HG02970 (cell line): Measurements from ENCODE around the gene OTOP2.
"Not testable (repeated sequence)": the region's sequence is repeated elsewhere in the genome, so short reads cannot be mapped to it uniquely, and the experiment has no call there.

Source experiments
- ATAC-seq: cut with Tn5 transposase; IDR thresholded peaks from one replicate; pipeline ENCODE4 v1.9.1; 2021; ENCODE audit warnings: mild to moderate bottlenecking, moderate library complexity, moderate number of reproducible peaks; ENCODE audit not compliant: unreplicated experiment, low FRiP score

Gene OTOP2

GRCh38 chr17:74898376-74898946, 25.6 kb upstream of the OTOP2 start:
- ATAC-seq = no peak

DNA sequence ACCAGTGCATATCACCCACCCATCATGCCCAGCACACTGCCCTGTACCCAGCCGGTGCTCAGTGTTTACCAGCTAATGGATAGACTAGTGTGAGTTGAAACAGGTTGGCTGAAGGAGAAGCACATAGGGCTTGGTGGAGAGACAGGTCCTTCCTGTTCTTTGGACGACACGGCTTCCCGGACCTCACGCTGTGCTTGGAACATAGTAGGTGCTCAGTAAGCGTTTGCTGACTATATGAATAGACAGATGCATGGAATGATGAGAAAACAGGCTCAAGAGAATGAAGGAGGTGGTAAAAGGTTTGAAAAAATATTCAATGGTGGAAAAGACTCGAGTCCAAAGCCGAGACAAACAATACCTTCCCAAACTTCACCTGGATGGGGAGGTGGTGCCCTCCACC, 23.9 kb upstream of the OTOP2 start:
- no peak for ATAC-seq

DNA sequence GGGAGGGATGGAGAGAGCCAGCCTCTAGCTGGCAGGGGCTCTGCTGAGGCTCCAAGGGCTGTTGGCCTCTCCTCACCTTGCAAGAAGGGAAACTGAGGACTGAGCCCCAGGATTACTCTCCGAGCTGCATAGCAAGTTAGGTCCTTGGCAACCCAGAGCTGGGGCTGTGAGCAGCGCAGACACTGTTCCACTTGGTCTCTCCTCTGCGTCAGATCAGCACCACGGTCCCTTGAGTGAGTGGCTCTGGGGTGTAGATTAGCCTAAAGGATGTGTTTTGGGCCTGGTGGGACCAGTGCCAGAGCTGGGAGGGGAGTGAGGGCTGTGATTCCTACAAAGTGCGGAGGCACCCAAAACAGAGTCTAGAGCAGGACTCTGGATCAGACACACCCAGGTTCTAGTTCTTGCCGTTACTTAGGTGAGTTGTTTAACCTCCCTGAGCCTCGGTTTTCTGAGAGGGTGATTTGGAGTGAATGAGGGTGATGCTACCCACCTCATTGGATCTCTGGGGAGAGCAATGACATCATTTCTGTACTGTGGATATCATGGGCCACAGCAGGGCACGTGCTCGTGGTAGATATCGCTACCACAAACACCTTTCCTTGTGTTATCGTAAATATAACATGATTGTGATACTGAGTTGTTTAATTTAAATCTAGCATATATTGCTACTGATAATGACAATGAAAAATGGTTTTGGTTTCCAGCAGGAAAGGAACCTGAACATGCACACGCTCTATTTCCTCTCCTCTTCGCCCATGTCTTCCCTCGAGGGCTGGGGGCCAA, 22.5 kb upstream of the OTOP2 start:
- no peak for ATAC-seq

DNA sequence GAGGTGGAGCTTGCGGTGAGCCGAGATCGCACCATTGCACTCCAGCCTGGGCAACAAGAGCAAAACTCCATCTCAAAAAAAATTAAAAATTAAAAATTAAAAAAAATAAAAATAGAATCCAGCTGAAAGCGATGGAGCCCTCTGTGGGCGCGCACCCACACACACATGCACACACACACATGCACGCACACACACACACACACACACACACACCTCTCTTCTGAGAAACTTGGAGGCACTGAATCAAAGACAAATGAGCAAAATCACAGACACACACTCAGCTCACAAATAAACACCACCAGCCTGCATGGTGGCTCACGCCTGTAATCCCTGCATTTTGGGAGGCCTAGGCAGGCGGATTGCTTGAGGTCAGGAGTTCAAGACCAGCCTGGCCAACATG, 21.0 kb upstream of the OTOP2 start:
- no peak for ATAC-seq

GRCh38 chr17:74903671-74904070, 20.4 kb upstream of the OTOP2 start:
- ATAC-seq = no peak

- ATAC-seq = no peak
Measured at GRCh38 chr17:74904687-74905409, 19.2 kb upstream of the OTOP2 start.

DNA sequence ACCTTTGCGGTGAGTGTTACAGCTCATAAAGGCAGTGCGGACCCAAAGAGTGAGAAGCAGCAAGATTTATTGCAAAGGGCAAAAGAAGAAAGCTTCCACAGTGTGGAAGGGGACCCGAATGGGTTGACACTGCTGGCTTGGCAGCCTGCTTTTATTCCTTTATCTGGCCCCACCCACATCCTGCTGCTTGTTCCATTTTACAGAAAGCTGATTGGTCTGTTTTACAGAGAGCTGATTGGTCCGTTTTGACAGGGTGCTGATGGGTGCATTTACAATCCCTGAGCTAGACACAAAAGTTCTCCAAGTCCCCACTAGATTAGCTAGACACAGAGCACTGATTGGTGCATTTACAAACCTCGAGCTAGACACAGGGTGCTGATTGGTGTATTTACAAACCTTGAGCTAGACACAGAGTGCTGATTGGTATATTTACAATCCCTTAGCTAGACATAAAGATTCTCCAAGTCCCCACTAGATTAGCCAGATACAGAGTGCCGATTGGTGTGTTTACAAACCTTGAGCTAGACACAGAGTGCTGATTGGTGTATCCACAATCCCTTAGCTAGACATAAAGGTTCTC, 17.8 kb upstream of the OTOP2 start:
- not testable (repeated sequence) for ATAC-seq

GRCh38 chr17:74907012-74907411, 17.1 kb upstream of the OTOP2 start:
- no peak for ATAC-seq

DNA sequence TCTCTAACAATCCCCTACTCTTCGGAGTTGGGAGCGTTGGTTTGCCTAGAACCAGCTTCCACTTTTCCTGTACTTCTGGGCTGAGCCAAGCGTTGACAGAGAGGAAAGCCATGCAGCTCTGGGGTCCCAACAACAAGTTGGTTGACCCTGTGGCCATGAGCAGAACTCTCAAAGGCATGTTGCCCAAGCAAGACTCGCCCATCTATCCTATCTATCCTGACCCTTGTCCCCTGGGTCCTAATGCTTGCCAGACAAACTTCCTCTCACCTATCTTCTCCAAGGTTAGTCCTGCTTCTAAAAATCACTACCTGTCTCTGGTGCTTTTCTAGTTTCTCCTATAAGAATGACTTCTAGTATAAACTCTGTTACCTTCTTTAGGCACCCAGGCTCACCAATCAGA, 15.0 kb upstream of the OTOP2 start:
- not testable (repeated sequence) for ATAC-seq

- ATAC-seq = not testable (repeated sequence)
Measured at GRCh38 chr17:74911423-74911822, 12.7 kb upstream of the OTOP2 start.

GRCh38 chr17:74916136-74916850, 7.8 kb upstream of the OTOP2 start:
- no peak for ATAC-seq

DNA sequence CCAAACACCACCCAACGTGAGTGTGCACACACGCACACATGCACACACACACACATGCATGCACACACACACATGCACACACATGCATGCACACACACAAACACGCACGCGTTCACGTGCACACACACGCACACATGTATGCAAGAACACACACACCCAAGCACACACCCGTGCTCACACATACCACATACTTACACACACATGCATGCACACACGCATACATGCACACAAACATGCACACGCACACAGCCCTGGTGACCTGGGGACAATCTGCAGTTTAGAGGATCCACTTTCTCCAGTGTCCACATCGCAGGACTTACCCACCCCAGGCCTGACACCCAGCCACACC, 7.2 kb upstream of the OTOP2 start:
- no peak for ATAC-seq

DNA sequence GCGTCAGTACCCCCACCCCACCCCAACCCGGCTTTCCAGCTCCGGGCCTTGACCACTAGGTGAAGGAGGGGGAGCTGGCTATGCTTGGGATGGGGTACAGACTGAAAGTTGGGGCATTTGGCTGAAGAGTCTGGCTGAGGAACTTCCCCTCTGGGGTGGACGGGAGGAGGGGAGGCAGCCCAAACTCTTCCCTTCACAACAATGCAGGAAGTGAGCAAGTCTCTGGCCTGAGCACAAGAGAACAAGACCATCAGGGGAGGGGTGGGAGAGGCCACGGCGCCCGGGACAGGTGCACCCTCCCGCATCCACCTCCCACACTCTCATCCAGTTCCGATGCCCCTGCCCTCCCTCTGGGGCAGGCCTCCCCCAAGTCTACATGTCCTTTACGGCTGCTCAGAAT, 6.6 kb upstream of the OTOP2 start:
- no peak for ATAC-seq

GRCh38 chr17:74918906-74919305, 5.2 kb upstream of the OTOP2 start:
- ATAC-seq = no peak

- no peak for ATAC-seq
Measured at GRCh38 chr17:74919440-74920305, 4.4 kb upstream of the OTOP2 start.

DNA sequence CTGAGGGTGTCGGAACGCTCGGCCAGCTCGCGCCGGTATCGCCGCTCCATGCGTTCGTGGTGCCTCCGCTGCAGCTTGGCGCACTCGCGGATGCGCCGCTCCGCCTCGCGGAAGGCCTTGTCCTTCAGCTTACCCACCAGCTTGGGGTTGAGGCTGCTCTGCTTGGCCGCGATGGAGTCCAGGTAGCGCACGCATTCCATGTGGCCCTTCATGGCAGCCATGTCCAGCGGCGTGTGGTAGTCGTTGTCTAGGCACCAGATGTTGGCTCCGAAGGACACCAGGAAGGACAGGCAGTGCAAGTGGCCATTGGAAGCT, 3.8 kb upstream of the OTOP2 start:
- ATAC-seq = no peak

GRCh38 chr17:74920642-74921025, 3.4 kb upstream of the OTOP2 start:
- ATAC-seq = no peak

DNA sequence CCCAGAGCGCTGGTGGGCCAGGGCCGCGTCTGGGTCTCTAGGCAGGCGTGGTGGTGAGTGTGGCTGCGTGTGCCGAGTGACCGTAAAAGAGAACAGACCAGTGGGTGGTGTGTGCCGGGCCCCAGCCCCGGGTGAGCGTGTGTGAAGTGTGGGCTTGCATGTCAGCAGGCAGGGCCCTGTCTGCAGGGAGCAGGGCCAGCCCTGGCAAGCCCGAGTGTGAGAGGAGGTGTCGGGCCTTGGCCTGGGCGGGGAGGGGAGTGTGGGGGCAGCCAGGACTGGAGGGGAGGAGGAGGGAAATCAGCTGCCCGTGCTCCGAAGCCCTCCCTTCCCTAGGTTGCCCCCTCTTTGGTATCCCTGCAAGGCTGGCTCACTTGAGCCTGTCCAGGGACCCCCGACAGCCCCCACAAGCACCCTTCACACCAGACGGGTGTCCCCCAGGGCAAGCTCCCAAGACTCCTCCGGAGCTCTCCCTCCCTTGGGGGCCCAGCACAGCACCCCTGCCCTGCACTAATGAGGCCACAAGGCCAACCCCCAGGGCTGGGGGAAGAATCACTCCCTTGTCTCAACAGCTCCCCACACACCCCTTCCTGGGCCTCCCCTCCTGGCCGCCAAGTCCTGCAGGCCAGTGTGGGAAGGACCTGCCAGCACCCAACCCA, 2.9 kb upstream of the OTOP2 start:
- no peak for ATAC-seq

DNA sequence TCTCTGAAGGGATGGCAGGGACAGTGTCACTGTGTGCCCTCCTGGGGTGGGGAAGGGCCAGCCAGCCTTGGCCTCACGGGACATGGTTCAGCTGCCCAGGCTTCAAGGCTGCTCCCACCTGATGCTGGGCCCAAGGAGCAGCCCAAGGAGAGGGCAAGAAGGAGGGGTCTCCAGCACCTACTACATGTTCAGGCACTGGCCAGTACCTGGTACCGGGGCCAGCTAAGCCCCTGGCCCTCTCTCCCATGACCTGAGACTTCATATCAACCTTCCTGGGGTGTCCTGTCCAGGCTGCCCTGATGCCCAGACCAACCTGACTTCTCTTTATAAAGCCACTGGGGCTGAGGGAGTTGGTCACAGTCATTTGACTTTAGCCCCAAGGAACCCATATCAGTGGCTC, 2.3 kb upstream of the OTOP2 start:
- ATAC-seq = no peak

DNA sequence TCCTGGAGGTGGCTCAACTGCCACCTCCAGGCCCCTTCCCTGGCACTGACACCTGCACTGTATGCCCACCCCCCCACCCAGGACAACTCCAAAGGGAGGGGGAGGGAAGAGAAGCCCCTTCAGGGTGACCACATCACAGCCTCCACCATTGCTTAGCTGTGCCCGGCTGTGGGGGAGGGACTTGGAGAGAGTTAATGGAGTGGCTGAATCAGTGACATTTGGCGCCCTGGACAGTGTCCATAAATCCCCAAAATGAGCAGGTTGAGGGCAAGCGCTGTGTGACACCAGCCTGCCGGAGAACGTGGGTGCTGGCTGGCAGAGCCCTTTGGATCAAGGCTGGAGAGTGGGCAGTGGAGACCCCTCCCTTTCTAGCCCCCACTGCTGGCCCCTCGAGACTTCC, 1.9 kb upstream of the OTOP2 start:
- no peak for ATAC-seq
